Purkinje cell (primary cell): Measurements from ENCODE around the gene FSCN2. TPM values are rescaled to one million over a fixed set of nuclear protein-coding genes. Genes with fewer than 3 reads are reported as not detected.

Source experiments
- polyA plus RNA-seq: library from polyadenylated mRNA; unstranded; fragments of >200 nt; fragmentation: Nextera tagmentation; gene quantifications from 2 replicates; pipeline ENCODE4 v1.2.1, GENCODE V29; 2014

The FSCN2 gene, protein sequence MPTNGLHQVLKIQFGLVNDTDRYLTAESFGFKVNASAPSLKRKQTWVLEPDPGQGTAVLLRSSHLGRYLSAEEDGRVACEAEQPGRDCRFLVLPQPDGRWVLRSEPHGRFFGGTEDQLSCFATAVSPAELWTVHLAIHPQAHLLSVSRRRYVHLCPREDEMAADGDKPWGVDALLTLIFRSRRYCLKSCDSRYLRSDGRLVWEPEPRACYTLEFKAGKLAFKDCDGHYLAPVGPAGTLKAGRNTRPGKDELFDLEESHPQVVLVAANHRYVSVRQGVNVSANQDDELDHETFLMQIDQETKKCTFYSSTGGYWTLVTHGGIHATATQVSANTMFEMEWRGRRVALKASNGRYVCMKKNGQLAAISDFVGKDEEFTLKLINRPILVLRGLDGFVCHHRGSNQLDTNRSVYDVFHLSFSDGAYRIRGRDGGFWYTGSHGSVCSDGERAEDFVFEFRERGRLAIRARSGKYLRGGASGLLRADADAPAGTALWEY
- not detected in 2 replicates for polyA plus RNA-seq

DNA sequence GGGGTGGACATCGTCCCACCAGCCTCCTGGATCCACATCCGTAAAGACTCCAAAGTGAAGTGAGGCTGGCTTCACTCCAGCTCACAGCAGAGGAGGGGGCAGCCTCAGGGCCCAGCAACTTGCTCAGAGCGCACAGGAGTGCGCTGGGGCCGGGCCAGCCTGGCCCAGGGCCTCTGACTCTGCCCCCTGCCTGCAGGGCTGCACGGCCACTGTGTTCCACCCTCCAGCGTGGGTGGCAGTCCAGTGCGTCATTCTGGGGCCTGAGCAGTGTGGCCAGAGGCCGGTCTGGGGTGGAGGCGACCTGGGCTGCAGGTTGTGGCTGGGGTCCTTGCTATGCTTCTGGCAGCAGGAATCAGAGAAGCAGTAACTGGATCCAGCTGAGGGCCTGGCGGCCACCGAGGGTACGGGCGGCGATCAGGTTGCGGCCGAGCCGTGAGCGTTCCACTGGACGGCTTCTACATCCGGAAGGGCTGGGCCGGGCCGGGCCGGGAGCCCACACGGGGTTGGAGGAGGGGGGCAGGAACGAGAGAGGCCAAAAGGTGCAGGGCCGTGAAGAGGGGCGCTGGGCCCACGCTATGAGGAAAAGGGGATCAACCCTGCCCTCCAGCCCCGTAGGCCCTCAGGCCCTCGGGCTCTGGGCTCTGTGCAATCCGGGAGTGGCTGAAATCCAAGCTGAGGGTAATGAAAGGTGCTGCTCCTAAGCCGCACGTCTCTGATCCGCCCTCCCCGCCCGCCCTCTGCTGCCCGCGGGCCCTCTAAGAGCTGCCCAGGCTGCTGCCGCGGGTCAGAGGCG, at the start of gene FSCN2:
Gene FSCN2, plus strand, starts transcription at position 787 of the 793 bp plus-strand sequence. CDS start 155 bp downstream, outside the sequence.

DNA sequence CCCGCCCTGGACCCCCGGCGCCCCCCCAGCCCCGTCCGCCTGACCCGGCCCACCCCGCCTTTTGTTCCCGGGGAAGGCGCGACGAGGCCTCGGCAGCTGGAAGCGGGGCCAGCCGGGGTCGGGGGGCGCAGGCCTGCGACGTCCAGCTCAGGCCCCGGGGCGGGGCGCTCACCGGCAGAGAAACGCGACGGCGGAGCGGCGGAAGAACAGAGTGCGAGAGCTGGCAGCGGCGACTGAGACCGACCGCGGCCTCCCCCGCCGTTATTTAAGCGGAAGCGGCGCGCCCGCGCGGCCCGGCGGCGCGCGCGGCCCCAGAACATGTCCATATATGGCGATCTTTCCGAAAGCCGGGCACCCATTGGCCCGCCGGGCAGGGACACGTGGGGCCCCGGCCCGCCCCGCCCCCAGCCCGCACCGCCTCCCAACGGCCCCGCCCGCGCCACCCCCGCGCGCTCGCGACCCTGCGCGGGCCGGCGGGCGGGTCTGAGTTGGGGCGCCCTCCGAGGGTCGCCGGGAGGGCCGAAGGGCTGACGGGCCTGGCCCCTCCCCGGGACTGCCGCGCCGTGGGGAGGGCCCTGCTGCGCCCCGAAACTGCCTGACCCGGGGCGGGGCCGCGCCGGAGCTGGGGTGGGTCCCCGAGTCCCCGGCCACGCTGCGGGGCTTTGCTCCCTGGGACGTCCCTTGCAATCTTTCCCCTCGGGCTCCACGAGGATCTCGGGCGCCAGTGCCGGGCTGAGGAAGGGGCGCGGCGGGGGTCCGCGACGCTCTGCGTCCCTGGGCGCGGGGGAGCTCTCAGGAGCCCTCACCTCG, 15.4 kb upstream of the FSCN2 start, which contains the start of gene ACTG1:
Gene ACTG1, minus strand, starts transcription at position 238 of the 810 bp plus-strand sequence. CDS start 445 bp downstream, outside the sequence.

DNA sequence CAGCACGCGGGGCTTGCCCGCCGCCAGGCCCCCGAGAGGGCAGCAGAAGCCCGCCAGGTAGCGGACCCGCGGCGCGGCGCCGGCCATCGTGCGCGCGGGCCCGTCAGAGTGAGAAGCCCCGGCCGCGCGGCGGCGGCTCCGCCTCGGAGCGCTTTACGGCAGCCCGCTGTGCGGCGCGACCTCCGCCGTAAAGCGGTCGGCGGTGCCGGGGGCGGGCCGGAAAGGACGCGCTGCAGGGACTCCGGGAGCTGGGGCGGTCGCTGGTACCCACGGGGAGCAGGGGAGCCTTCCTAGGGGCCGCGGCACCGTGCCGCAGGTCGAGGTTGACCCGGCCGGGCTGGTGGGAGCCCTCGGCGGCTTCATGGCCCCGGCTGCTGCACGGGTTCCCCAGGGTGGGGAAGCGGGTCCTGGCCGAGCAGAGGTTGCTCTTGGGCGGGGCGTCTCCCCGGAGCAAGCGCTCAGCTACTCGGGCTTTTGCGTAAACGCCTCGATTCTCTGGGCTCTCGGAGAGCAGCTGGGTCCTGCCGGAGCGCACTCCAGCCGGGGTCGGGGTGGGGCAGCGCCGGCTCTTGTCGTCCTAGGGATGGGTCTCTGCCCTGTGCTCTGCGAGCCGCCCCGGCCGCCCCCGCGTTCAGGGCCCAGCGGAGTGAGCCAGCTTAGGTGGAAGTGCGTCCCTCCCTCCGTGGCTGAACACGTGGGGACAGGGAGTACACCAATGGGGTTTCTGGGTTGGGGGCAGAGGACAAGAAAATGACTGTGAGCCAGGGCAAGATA, 24.3 kb downstream of the FSCN2 start, which contains the start of gene FAAP100:
Gene FAAP100, minus strand, starts transcription at position 110 of the 774 bp plus-strand sequence. Its CDS starts 23 bp downstream, at position 87.

Other genes starting within 250 kb of the FSCN2 start
- 5.0 and 13.6 TPM in 2 replicates for gene SLC38A10, start 233.1 kb upstream of the FSCN2 start, polyA plus RNA-seq
- gene BAHCC1, start 132.9 kb upstream of the FSCN2 start, polyA plus RNA-seq, result 0.16 and 1.4 TPM in 2 replicates
- 738 and 768 TPM in 2 replicates for gene ACTG1, start 15.6 kb upstream of the FSCN2 start, polyA plus RNA-seq
- gene FAAP100, start 24.0 kb downstream of the FSCN2 start, polyA plus RNA-seq, result 0.07 and 0.28 TPM in 2 replicates
- gene NPLOC4, start 108.7 kb downstream of the FSCN2 start, polyA plus RNA-seq, result 3.6 and 4.5 TPM in 2 replicates
- gene TSPAN10, start 108.8 kb downstream of the FSCN2 start, polyA plus RNA-seq, result 0.94 and 1.5 TPM in 2 replicates
- gene PDE6G, start 128.2 kb downstream of the FSCN2 start, polyA plus RNA-seq, result not detected in 2 replicates
- gene OXLD1, start 138.2 kb downstream of the FSCN2 start, polyA plus RNA-seq, result 5.8 and 21.7 TPM in 2 replicates
- gene CCDC137, start 138.4 kb downstream of the FSCN2 start, polyA plus RNA-seq, result 2.8 and 4.6 TPM in 2 replicates
- gene ARL16, start 155.4 kb downstream of the FSCN2 start, polyA plus RNA-seq, result 43.8 and 47.4 TPM in 2 replicates
- 6.0 and 6.1 TPM in 2 replicates for gene HGS, start 155.6 kb downstream of the FSCN2 start, polyA plus RNA-seq
- 2.6 and 10.2 TPM in 2 replicates for gene MRPL12, start 175.0 kb downstream of the FSCN2 start, polyA plus RNA-seq
- 0.13 TPM in 1 of 2 replicates, not detected in the other for gene SLC25A10, start 183.9 kb downstream of the FSCN2 start, polyA plus RNA-seq